ENCODE results near the gene GRIK5. TPM values are rescaled to one million over a fixed set of nuclear protein-coding genes. Genes with fewer than 3 reads are reported as not detected.
"Not testable (repeated sequence)": the region's sequence is repeated elsewhere in the genome, so short reads cannot be mapped to it uniquely, and the experiment has no call there.

The GRIK5 gene
- total RNA-seq, 4 donors from 2014 or later, result 0.08 to 1.1 (median 0.37) TPM

DNA sequence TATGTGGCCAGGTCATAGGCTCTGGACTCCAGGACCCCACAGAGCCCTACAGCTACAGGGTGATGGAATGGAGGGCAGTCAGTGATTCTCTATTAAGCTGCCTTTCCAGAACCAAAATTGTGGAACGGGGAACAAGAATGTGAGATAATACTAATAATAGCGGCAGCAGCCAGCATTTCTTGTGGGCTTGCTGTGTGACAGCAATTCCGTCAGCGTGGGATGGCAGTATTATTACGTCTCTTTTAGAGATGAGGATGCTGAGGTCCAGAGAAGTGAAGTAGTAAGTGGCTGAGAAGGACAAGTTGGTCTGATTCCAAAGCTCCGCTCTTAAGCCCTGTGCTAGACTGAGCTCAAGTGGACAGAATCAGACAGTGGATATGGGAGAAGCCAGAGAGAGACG lies 24.4 kb downstream of the GRIK5 start:
- TF ChIP-seq, protein P1, sequence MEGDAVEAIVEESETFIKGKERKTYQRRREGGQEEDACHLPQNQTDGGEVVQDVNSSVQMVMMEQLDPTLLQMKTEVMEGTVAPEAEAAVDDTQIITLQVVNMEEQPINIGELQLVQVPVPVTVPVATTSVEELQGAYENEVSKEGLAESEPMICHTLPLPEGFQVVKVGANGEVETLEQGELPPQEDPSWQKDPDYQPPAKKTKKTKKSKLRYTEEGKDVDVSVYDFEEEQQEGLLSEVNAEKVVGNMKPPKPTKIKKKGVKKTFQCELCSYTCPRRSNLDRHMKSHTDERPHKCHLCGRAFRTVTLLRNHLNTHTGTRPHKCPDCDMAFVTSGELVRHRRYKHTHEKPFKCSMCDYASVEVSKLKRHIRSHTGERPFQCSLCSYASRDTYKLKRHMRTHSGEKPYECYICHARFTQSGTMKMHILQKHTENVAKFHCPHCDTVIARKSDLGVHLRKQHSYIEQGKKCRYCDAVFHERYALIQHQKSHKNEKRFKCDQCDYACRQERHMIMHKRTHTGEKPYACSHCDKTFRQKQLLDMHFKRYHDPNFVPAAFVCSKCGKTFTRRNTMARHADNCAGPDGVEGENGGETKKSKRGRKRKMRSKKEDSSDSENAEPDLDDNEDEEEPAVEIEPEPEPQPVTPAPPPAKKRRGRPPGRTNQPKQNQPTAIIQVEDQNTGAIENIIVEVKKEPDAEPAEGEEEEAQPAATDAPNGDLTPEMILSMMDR (IDR thresholded peaks at IDR 0.05), result no peak
- no peak for TF ChIP-seq POLR2A (IDR thresholded peaks at IDR 0.05)
- peaks cover 0 to 26% (median 14%) of the 10 kb centered on the region in 3 donors for H3K4me1 ChIP-seq
- no peak overlapping the region for H3K4me3 ChIP-seq
- H3K9me3 ChIP-seq, result no peaks in the 10 kb centered on the region
- H3K27me3 ChIP-seq, result no peaks in the 10 kb centered on the region
- intact Hi-C loops (cut with DNase I), result no loop called here
- DNase-seq, result no peak
- 84 to 92% methylated on average over 7 of the region's 7 CpGs for WGBS, 2 donors
- no peak overlapping the region for H3K27ac ChIP-seq
- no peaks in the 10 kb centered on the region for H3K36me3 ChIP-seq

DNA sequence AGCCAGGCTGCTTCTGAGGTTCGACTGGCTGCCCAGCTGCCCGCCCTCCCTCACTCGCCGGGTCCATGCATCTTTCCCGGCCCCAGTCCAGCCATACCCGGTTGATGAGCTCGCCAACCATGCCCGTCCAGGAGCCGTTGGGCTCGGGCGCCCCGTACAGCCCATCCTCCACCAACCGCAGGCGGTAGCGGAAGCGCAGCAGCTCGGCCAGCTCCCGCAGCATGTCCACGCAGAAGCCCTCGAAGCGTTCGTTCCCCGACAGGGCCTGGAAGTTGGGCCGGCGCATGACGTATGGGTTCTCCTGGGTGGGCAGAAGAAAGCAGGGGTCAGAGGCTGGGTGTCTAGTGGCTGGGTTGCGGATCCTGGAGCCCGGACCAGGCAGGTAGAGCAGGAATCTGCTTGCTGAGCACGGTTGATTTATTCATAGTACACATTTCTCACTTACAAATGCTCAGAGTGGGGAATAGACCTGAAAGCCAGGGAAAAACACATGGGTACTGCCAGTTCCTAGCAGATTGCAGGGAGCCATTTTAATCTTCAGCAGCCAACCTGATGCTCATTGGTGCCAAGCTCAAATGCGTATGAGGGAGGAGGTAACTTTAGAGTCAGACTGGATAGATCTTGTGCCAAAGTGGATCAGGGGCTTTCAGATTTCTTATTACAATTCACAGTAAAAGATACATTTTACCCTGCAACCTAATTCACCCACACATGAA lies 27.4 kb downstream of the GRIK5 start:
- H3K36me3 ChIP-seq, result no peaks in the 10 kb centered on the region
- DNase-seq, result no peak
- H3K4me1 ChIP-seq, result peaks cover 0 to 9% (median 5%) of the 10 kb centered on the region in 3 donors
- H3K27ac ChIP-seq, result no peak overlapping the region
- 86 to 93% methylated on average over 18 to 21 of the region's 30 CpGs for WGBS, 2 donors
- no peaks in the 10 kb centered on the region for H3K9me3 ChIP-seq
- no peaks in the 10 kb centered on the region for H3K27me3 ChIP-seq
- intact Hi-C loops (cut with DNase I), result no loop called here
- H3K4me3 ChIP-seq, result no peak overlapping the region
- TF ChIP-seq, protein P1 (IDR thresholded peaks at IDR 0.05), result no peak
- no peak for TF ChIP-seq POLR2A (IDR thresholded peaks at IDR 0.05)

DNA sequence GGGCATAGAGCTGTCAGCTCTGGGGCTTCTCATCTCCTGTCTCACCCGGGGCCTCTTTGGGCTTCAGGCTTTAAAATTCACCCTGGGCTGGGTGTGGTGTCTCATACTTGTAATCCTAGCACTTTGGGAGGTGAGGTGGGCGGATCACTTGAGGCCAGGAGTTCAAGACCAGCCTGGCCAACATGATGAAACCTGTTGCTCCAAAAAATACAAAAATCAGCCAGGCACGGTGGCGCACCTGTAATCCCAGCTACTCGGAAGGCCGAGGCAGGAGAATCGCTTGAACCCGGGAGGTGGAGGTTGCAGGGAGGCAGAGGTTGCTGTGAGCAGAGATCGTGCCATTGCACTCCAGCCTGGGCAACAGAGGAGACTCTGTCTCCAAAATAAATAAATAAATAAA lies 29.5 kb downstream of the GRIK5 start:
- intact Hi-C loops (cut with DNase I); H3K4me1 ChIP-seq; H3K4me3 ChIP-seq; H3K9me3 ChIP-seq; H3K27me3 ChIP-seq; H3K27ac ChIP-seq; H3K36me3 ChIP-seq; DNase-seq: not testable (repeated sequence)
- WGBS, 2 donors, result 32% methylated on average over 5 to 7 of the region's 9 CpGs

DNA sequence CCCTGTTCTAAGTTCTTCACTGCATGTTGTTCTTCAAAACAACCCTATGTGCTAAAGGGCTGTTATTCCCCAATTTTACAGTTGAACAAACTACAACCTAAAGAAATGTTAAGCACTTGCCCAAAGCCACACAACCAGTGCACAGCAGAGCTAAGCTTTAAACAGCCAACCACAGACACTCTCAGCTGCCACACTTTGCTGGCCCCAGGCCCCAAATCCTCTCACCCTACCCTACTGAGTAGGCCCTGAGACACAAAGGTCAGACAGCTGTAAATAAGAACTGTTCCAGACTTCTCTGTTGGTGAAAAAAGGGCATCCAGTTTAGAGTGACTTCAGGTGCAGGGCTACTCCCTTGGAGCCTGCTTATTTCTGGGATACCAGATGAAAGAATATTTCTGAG lies 30.0 kb downstream of the GRIK5 start:
- TF ChIP-seq, protein P1 (IDR thresholded peaks at IDR 0.05), result no peak
- no peak for TF ChIP-seq POLR2A (IDR thresholded peaks at IDR 0.05)
- no peak overlapping the region for H3K4me3 ChIP-seq
- H3K27me3 ChIP-seq, result no peaks in the 10 kb centered on the region
- no peaks in the 10 kb centered on the region for H3K36me3 ChIP-seq
- H3K9me3 ChIP-seq, result no peaks in the 10 kb centered on the region
- DNase-seq, result no peak
- no peak overlapping the region for H3K27ac ChIP-seq
- intact Hi-C loops (cut with DNase I), result no loop called here
- H3K4me1 ChIP-seq, result peaks cover 2 to 14% (median 5%) of the 10 kb centered on the region in 3 donors

DNA sequence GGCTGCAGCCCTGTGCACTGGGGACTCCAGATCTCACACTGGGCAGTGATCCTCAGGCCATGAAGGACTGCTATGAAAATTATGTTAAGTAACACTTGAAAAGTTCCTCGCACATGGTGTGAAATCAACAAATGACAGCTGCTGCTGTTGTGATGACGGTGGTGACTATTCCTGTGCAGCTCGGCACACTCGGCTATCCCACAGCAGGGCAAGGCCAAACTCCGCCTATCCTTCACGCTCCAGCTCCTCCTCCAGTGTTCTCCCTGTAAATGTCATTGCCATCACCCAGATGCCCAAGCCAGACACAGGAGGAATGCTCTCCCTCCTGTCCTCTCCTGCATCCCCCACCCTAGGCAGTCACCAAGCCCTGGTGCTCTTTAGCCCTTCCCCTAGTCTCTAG lies 31.3 kb downstream of the GRIK5 start:
- no peak for DNase-seq
- intact Hi-C loops (cut with DNase I), result no loop called here
- TF ChIP-seq POLR2A (IDR thresholded peaks at IDR 0.05), result no peak
- TF ChIP-seq, protein P1 (IDR thresholded peaks at IDR 0.05), result no peak
- 63 to 89% methylated on average over 4 to 5 of the region's 6 CpGs for WGBS, 2 donors
- no peaks in the 10 kb centered on the region for H3K27me3 ChIP-seq
- H3K4me3 ChIP-seq, result no peak overlapping the region
- no peaks in the 10 kb centered on the region for H3K36me3 ChIP-seq
- H3K4me1 ChIP-seq, result peaks cover 5 to 21% (median 6%) of the 10 kb centered on the region in 3 donors
- H3K9me3 ChIP-seq, result no peaks in the 10 kb centered on the region
- H3K27ac ChIP-seq, result no peak overlapping the region

DNA sequence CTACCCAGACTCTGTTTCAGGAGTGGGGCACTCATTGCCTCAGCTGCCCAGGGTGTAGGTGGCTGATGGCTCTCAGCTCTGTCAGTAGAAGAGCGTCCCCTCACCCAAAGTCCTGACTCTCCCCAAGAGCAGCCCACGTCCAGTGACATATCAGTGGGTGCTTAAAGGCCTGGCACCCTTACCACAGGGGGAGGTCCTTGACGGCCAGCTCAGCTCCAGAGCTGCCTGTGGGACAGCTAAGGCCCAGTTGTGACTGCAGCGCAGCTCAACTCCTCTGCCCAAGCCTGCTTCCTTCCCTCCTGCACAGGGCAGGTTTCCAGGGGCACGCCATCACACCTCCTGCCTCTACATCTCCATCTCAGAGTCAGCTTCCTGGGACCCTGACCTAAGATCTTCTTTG lies 32.4 kb downstream of the GRIK5 start:
- no peaks in the 10 kb centered on the region for H3K36me3 ChIP-seq
- TF ChIP-seq, protein P1 (IDR thresholded peaks at IDR 0.05), result no peak
- TF ChIP-seq POLR2A (IDR thresholded peaks at IDR 0.05), result no peak
- DNase-seq, result no peak
- intact Hi-C loops (cut with DNase I), result no loop called here
- H3K4me3 ChIP-seq, result no peak overlapping the region
- peaks cover 5 to 21% (median 6%) of the 10 kb centered on the region in 3 donors for H3K4me1 ChIP-seq
- 53 to 74% methylated on average over 2 to 3 of the region's 5 CpGs for WGBS, 2 donors
- H3K27ac ChIP-seq, result no peak overlapping the region
- H3K27me3 ChIP-seq, result no peaks in the 10 kb centered on the region
- H3K9me3 ChIP-seq, result no peaks in the 10 kb centered on the region

All from esophagus squamous epithelium (tissue), 5 donors.